AG04450 (cell line): ENCODE results near the gene NOG. TPM values are rescaled to one million over a fixed set of nuclear protein-coding genes. Genes with fewer than 3 reads are reported as not detected.

Experiments
- CTCF ChIA-PET: fragments of 300-600, 350-600 bp; formaldehyde crosslinking; extraction: SDS; loops from one replicate; lab custom pipeline; 2022; ENCODE audit warnings: antibody characterized with exemption, inconsistent platforms; lab: Charles Lee
- POLR2A ChIA-PET: fragments of 350-600 bp; formaldehyde crosslinking; extraction: SDS; loops from one replicate; lab custom pipeline; 2021; ENCODE audit warnings: antibody characterized with exemption, inconsistent platforms; lab: Yijun Ruan, JAX
- DNase-seq: peaks from one replicate; pipeline ENCODE4 v3.0.0-alpha.2; 2011; ENCODE audit warnings: low read depth, low spot score
- H3K27ac ChIP-seq: one replicate; pipeline ENCODE4 v1.5.1; 2012; ENCODE audit warnings: low read depth, low read length, control low read depth
- H3K27me3 ChIP-seq: one replicate; pipeline ENCODE4 v1.6.0; 2012; ENCODE audit warnings: low read length; ENCODE audit not compliant: control insufficient read depth, insufficient read depth
- H3K4me3 ChIP-seq: 2 replicates; pipeline ENCODE4 v1.5.1; 2011; ENCODE audit warnings: mild to moderate bottlenecking, low read depth, low read length, control low read depth
- H3K9me3 ChIP-seq: 2 replicates; pipeline ENCODE4 v1.5.1; 2012; ENCODE audit warnings: low read length; ENCODE audit not compliant: control insufficient read depth, insufficient read depth
- polyA plus RNA-seq: library from polyadenylated mRNA; depleted of rRNA; stranded (reverse); fragments of >200 nt; gene quantifications from 2 replicates; pipeline ENCODE4 v1.2.3, GENCODE V29; 2011
- TF ChIP-seq, protein P1 (sequence below): IDR thresholded peaks from 2 replicates; pipeline ENCODE4 v1.5.1; 2011; ENCODE audit warnings: low read depth, low read length, control low read depth, inconsistent platforms

The NOG gene
- polyA plus RNA-seq, 1 experiment: 0.64 TPM

DNA sequence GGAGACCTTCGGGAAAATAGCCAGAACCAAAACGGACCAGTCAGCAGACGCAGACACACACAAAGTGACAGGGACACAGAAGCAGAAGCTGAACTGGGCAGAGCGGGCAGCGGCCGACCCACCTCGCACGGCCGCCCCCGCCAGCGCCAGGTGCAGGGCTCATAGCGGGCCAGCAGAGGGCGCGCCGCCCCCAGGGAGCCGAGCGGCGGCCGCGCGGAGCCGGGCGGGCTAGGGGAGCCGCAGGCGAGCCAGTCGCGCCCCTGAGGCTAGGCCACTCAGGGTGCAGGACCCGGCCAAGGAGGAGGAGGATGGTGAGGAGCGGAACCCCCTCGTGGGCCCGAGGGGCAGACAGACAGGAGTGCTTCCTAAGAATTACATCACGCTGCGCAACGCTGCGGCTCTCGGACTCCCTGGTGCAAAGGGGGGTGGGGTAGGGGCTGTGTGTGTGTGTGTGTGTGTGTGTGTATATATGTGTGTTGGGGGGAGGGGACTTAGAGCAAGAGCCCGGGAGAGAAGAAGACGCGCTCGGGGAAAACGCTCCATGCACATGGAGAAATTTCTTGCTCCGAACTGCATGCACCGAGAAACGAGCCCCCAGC, 913 bp upstream of the NOG start:
- H3K4me3 ChIP-seq: peak overlapping the region; percentile 67
- peaks cover 37% of the 10 kb centered on the region for H3K27me3 ChIP-seq
- TF ChIP-seq, protein P1, sequence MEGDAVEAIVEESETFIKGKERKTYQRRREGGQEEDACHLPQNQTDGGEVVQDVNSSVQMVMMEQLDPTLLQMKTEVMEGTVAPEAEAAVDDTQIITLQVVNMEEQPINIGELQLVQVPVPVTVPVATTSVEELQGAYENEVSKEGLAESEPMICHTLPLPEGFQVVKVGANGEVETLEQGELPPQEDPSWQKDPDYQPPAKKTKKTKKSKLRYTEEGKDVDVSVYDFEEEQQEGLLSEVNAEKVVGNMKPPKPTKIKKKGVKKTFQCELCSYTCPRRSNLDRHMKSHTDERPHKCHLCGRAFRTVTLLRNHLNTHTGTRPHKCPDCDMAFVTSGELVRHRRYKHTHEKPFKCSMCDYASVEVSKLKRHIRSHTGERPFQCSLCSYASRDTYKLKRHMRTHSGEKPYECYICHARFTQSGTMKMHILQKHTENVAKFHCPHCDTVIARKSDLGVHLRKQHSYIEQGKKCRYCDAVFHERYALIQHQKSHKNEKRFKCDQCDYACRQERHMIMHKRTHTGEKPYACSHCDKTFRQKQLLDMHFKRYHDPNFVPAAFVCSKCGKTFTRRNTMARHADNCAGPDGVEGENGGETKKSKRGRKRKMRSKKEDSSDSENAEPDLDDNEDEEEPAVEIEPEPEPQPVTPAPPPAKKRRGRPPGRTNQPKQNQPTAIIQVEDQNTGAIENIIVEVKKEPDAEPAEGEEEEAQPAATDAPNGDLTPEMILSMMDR: peak; percentile 59
- H3K27ac ChIP-seq: no peak overlapping the region
- POLR2A ChIA-PET: interaction anchor here (1.4 to 2.2 kb wide), 3 partner anchors 107 to 189 kb away, joined by 6 to 14 read pairs (median 9); no protein-coding TSS in a partner anchor
- CTCF ChIA-PET: interaction anchor here (0.5 to 12.6 kb wide), 30 partner anchors 8 to 562 kb away, joined by 3 to 272 read pairs (median 5); no protein-coding TSS in a partner anchor
- H3K9me3 ChIP-seq: no peaks in the 10 kb centered on the region; the same call in 1 of the 2 replicates
- DNase-seq: no peak

GRCh38 chr17:56593086-56593645, 333 bp upstream of the NOG start:
- Histone ChIP-seq H3K4me3 (peak overlapping the region; percentile 67), H3K9me3 (no peaks in the 10 kb centered on the region; the same call in 1 of the 2 replicates), H3K27ac (no peak overlapping the region), H3K27me3 (peaks cover 37% of the 10 kb centered on the region)
- POLR2A ChIA-PET: interaction anchor here (0.6 to 2.2 kb wide), 4 partner anchors 106 to 430 kb away, joined by 5 to 14 read pairs (median 8); no protein-coding TSS in a partner anchor
- TF ChIP-seq, protein P1: no peak
- CTCF ChIA-PET: interaction anchor here (0.6 to 12.6 kb wide), 26 partner anchors 9 to 748 kb away, joined by 3 to 272 read pairs (median 5); no protein-coding TSS in a partner anchor
- DNase-seq: no peak

GRCh38 chr17:56594320-56595107, 1.0 kb downstream of the NOG start:
- no peak overlapping the region for H3K27ac ChIP-seq

GRCh38 chr17:56595108-56595418, 1.6 kb downstream of the NOG start:
- peak overlapping the region; percentile 67 for H3K4me3 ChIP-seq
- DNase-seq: no peak
- no peaks in the 10 kb centered on the region; the same call in 1 of the 2 replicates for H3K9me3 ChIP-seq
- H3K27ac ChIP-seq: no peak overlapping the region
- ChIA-PET CTCF (interaction anchor here (0.6 to 12.6 kb wide), 6 partner anchors 83 to 225 kb away, joined by 3 to 272 read pairs (median 7); no protein-coding TSS in a partner anchor), POLR2A (interaction anchor here (1.0 to 2.2 kb wide), 3 partner anchors 104 to 122 kb away, joined by 3 to 6 read pairs (median 4); no protein-coding TSS in a partner anchor)
- peaks cover 19% of the 10 kb centered on the region for H3K27me3 ChIP-seq
- TF ChIP-seq, protein P1: no peak

More at GRCh38 chr17:56594320-56595107, 1.0 kb downstream of the NOG start:
- peaks cover 24% of the 10 kb centered on the region for H3K27me3 ChIP-seq
- H3K9me3 ChIP-seq: no peaks in the 10 kb centered on the region; the same call in 1 of the 2 replicates
- CTCF ChIA-PET: interaction anchor here (0.6 to 12.6 kb wide), 8 partner anchors 84 to 351 kb away, joined by 3 to 272 read pairs (median 7); no protein-coding TSS in a partner anchor
- H3K4me3 ChIP-seq: peak overlapping the region; percentile 67
- POLR2A ChIA-PET: interaction anchor here (1.0 to 2.2 kb wide), 3 partner anchors 105 to 122 kb away, joined by 3 to 6 read pairs (median 4); no protein-coding TSS in a partner anchor
- no peak for DNase-seq
- TF ChIP-seq, protein P1: no peak; the same call in 1 of the 2 replicates
